ENCODE results near the gene NGEF.

The NGEF gene

DNA sequence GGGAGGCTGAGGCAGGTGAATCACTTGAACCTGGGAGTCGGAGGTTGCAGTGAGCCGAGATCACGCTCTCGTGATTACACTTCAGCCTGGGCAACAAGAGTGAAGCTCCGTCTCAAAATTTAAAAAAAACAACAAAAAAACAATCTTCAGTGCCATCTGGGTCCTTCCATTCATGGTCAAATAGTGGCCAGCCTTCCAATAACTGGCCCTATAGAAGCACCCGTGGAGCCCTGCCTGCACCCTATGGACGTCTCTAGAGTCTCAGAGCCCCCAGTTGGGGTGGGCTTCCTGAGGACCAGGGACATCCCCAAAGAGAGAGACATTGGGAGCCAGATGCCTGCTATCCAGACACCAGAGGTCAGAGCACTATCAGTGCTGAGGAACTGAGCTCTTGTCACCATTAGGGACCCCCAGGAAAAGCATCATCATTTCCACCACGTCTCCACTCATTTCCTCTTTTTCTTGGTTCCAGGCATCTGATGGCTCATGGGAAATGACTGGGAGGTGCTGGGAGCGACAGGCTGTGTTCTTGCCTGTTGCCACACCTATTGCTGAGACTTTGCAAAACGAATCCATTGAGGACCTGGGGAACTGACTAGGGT lies 28.8 kb upstream of the NGEF start:
- DNase-seq, result no peak

DNA sequence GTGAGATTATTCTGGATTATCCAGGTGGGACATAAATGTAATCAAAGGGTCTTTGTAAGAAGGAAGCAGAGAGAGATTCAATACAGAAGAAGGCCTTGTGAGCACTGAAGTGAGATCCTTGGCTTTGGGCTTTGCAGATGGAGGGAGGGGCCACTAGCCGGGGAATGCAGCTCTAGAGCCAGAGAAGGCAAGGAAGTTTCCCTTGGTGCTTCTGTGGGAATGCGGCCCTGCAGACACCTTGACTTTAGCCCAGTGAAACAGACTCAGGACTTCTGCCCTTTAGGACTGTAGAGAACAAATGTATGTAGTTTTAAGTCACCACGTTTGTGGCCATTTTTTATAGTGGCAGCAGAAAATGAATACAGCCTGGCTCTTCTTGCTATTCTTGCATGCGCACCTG lies 27.5 kb upstream of the NGEF start:
- no peak for DNase-seq

DNA sequence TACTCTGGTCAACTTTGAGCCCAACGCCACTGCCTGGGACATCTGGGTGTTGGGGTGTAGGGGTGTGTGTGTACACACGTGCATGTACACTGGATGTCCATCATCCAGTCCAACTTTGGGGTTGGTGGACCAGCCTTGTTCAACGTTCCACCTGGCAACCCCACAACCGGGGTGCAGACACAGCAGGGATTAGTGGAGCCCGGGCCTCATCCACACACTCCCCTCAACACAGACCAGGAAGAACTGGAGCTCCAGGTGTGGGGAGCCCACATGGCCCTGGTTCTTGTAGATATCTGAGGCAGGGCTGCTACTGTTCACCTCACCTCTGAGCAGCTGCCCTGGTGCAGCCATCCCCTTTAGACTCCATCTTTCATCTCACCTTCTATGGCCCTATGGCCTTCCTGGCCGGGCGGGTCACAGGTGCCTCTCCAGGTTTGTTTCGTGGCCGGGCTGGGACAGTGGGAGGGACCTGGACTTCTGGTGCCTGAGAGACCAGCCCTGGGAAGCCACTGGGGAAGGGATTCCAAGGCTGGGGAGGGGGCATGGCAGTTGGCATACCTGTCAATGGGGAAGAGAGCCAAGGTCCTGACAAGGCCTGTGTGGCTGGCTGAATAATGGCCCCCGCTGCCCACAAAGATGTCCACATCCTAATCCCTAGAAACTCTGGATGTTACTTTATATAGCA lies 26.9 kb upstream of the NGEF start:
- DNase-seq, result no peak

DNA sequence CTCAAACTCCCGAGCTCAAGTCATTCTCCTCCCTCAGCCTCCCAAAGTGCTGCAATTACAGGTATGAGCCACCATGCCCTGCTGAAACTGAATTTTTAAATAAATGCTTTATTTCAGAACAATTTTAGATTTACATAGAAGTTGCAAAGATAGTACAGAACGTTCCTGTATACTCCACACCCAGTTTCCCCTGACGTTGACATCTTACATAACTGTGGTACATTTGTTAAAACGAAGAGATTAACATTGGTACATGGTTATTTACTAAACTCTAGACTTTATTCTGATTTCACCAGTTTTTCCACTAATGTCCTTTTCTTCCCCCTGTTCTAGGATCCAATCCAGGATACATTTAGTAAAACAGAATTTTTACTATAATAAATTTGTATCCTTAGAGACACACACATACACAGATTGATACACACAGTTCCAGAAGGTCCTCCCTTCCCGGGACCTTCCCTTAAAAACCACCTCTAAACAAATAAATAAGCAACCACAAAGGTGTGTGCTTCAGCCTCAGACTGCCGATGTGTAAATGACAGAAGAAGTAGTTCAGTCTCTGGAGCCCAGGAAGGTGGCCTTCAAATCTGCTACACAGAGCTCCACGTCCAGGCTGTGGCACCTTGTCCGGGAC lies 26.3 kb upstream of the NGEF start:
- no peak for DNase-seq

DNA sequence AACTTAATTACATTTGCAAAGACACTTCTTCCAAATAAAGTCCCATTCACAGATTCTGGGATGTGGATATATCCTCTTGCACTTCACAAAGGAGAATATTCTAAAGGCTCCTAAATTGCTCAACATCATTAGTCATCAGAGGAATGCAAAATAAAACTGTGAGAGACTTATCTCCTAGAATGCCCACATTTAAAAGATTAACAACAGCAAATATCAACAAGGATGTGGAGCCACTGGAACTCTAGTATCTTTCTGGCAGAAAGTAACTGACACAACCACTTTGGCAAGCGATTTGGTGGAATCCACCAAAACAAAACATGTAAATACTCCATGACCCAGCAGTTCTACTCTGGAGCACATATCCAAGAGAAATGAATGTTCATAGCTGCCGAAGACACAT lies 24.0 kb upstream of the NGEF start:
- DNase-seq, result no peak

DNA sequence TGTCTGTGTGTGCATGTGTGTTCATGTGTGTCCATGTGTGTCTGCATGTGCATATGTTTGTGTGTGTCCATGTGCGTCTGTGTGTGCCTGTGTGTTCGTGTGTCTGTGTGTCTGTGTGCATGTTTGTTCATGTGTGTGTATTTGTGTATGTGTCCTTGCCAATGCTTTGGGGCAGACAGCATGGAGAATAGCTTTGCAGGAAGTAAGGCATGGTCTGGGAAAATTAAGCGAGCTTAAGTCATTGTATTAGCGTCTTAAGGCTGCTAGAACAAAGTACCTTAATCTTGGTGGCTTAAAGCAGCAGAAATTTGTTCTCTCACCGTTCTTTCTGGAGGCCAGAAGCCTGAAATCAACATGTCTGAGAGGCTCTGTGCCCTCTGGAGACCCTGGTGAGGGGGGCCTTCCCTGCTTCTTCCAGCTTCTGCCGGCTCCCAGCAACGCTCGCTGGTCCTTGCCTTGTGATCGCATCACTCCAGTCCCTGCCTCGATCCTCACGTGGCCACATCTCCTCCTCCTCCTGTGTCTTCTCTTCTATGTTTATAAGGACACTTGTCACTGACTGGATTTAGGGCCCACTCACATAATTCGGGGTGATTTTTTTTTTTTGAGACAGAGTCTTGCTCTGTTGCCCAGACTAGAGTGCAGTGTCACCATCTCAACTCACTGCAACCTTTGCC lies 23.2 kb upstream of the NGEF start:
- no peak for DNase-seq

DNA sequence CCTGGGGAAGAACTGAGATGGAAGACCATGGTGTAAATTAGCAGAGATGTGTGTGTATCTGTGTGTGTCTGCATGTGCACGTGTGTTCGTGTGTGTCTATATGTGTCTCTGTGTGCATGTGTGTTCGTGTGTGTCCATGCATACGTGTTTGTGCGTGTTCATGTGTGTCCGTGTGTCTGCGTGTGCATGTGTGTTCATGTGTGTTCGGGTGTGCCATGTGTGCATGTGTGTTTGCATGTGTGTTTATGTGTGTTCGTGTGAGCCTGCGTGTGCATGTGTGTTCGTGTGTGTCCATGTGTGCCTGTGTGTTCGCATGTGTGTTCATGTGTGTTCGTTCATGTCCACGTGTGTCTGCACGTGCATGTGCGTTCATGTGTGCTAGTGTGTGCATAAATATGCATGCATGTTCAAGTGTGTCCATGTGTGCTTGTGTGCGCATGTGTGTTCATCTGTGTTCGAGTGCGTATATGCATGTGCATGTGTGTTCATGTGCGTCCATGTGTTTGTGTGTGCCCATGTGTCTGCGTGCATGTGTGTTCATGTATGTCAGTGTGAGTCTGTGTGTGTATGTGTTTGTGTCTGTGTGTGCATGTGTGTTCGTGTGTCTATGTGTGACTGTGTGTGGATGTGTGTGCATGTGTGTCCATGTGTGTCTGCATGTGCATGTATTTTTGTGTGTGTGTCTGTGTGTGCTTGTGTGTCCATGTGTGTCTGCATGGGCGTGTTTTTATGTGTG lies 22.5 kb upstream of the NGEF start:
- no peak for DNase-seq

DNA sequence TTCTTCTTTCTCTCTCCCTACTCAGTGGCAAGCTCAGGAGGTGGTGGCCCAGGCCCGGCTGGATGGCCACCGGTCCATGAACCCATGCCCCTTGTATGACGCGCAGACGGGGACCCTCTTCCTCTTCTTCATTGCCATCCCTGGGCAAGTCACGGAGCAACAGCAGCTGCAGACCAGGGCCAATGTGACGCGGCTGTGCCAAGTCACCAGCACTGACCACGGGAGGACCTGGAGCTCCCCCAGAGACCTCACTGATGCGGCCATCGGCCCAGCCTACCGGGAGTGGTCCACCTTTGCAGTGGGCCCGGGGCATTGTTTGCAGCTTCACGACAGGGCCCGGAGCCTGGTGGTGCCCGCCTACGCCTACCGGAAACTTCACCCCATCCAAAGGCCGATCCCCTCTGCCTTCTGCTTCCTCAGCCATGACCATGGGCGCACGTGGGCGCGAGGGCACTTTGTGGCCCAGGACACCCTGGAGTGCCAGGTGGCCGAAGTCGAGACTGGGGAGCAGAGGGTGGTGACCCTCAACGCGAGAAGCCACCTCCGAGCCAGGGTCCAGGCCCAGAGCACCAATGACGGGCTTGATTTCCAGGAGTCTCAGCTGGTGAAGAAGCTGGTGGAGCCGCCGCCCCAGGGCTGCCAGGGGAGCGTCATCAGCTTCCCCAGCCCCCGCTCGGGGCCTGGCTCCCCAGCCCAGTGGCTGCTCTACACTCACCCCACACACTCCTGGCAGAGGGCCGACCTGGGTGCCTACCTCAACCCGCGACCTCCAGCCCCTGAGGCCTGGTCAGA lies 21.2 kb upstream of the NGEF start:
- no peak for DNase-seq

DNA sequence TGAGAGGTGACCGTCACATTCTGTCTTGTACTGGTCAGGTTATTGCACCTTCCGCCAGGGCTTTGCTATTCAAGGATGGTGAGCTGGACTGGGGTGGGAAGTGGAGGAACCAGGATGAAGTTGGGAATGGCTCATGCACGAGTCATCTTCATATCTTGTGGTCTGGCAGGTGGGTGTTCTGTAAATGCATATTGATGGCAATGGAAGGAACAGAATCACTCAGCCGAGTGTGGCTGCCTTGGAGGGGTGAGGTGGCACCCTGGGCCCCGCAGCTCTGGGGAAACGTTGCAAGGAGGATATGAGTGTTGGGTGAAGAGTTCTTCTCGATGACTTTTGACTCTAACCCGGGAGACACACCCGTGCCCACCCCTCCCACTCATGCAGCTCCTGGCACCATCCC lies 20.6 kb upstream of the NGEF start:
- DNase-seq, result no peak

DNA sequence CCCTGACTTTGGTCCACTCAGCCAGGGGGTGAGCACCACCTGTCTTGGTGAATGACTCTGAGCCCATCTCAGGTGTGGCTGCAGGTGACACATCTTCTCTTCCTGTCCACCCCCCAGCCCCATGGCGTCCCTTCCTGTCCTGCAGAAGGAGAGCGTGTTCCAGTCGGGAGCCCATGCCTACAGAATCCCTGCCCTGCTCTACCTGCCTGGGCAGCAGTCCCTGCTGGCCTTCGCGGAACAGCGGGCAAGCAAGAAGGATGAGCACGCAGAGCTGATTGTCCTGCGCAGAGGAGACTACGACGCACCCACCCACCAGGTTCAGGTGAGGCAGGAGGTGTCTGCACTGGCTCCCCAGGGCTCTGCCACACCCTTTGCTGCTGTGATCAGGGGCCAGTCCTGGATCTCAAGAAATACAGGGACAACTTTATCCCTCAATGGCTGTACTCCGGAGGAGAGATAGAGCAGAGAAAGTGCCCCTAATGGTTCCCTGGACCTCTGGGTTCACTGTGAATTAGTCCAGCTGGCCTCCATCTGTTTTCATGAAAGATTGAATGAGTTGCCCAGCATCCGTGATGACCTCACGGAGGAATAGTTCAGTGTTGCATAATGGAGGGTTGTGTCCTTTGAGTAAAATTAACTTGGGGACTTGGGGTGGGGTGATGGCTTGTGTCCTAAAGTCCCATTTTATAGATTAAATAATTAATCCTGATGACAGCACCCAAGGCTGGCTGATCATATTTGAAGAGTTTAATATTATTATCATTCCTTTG lies 19.7 kb upstream of the NGEF start, which contains the start of gene NEU2:
NEU2 (plus strand) TSS at position 122 of the 770 bp plus-strand sequence; CDS start at position 122, 0 bp downstream.
- no peak for DNase-seq

DNA sequence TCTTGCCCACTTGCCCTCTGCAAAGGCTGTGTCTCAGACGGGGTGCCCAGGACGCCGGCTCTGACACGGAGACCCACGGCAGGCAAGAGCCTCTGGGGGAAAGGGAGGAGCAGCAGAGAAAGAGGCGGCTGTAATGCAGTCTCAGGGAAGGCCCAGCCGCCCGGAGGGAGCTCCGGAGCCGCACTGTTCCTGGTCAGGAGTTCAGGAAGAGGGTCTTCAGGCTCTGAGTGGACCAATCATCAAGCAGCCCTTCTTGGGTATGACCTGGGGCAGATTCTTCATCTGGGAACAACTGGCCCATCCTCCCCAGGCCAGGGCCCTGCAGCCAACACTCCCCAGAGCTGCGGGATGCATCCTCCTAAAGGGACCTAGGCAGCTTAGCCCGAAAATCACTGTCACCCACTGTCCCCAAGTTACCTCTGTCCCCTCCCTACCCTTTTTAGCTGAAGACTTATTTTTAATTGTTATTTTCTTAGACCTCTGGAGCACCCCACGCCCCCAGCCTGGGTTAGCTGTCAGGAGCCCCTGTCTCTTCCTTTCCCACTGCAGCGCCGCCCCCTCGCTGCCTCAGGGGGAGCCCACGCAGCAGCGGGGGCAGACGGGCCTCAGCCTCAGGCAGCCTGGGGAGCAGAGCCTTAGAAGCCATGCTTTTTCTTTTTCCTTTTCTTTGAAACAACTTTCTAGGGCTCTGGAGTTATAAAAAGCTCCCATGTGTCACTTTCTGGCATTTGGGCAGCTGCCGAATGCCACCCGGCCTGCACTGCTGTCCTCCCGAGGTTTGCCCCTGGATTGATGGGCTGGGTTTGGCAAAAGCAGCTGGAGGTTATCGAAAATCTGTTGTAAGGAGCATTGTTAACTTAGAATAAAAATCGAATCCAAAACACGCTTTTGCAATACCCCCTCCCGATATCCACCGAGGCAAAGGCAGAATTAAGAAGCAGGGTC lies 18.8 kb upstream of the NGEF start:
- DNase-seq, result no peak

DNA sequence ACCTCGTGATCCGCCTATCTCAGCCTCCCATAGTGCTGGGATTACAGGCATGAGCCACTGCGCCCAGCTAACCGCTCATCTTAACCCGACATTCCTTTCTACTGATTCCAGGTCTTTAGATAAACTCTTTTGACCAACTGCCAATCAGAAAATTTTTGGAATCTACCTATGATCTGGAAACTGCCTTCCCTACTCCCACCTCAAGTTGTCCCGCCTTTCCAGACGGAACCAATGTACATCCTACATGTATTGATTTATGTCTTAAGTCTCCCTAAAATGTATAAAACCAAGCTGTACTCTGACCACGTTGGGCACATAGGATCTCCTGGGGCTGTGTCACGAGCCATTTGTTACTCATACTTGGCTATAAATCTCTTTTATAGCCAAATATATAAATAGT lies 16.3 kb upstream of the NGEF start:
- DNase-seq, result no peak

DNA sequence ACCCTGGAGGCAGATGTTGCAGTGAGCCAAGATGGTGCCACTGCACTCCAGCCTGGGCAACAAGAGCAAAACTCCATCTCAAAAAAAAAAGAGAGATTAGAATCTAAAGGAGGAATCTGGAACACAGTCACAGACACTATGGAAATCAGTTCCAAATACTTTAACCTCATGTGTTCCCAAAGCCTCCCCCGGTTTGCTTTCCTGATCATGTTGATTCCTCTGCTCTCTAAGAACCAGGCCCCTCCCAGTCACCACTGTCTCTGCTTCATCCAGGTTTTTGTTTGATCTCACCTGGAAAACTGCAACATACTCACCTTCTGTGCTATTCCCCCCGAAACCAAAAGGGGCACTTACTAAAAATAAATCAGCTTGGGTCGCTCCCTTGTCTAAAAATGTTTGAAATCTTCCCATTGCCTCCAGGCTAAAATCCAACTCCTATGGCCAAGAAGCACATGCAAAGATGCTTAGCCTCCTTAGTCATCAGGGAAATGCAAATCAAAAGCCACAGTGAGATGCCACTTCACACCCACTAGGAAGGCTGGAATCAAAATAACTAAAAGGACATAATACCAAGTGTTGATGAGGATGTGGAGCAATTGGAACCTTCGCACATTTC lies 13.2 kb upstream of the NGEF start:
- no peak for DNase-seq

DNA sequence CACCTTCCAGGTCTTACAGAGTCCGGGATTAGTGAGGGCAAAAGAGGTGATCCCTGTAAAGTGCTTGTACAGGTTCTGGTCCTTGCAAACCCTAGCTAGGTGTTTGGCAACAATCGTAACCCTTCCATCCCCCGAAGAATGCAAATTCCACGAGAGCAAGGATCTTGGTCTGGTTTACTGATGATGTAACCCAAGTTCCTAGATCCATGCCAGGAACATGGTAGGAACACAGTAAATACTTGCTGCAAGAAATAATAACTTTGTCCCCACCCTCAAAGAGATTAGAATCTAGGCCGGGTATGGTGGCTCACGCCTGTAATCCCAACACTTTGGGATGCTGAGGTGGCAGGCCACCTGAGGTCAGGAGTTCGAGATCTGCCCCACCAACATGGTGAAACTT lies 12.7 kb upstream of the NGEF start:
- no peak for DNase-seq

DNA sequence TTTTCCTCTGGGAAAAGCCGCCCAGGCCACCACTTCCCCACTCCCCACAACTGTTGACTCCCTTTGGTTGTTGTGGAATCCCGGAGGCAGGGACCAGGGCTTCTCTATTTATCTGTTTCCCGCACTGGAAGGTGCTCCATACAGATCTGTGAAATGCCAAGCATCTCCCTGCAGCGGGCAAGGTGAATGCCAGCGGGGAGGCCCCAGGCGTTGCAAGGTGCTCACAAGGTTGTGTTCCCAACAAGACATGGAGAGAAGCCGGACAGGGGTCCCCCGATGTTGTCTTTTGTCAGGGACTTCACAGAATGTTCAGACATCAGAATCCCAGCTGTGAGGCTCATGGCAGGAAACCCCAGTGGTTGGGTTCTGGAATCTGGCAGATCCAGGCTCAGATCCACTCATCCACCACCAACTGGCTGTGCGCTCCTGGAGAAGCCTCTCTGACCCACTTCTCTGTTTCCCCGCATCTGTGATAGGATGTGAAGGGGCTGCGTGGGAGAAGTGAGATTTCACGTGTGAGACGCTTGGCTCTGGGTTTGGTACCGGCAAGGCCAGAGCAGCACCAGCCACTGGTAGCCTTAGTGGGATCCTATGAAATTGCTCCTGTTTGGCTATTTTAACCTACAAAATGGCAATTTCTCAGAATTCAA lies 10.8 kb upstream of the NGEF start:
- DNase-seq, result no peak

DNA sequence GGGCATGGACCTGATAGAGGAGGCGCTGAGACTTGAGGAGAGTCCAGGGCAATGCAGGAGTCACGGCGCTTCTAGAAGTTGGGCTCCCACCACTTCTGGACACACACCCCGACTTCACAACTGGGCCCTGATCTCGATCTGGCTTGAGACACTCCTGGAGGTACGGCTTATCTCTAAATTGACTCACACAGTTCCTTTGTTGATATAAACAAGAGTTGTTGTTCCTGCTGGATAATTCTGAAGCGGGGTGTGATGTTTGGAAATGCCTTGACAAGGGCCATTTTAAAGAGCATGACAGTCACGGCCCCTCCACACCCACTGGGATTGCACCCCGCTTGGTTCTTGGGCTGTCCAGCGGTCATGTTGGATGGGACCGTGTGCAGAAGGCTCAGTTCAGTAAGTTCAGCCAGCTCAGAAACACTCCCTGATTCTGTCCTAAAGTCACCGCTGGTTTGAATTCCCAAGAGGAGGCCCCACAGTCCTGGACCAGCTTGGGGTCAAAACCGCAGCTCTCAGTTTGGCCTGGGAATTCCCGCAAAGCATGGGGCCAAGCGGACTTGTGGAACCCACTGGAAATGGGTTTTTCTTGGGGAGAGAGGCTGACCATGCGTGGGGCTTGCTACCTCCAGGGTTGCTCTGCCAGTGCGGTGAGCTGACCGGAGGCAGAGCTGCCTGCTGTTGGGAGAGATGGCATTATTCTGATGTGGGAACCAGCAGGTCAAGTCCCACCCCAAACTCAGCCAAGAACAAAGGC lies 10.1 kb upstream of the NGEF start:
- DNase-seq, result no peak

DNA sequence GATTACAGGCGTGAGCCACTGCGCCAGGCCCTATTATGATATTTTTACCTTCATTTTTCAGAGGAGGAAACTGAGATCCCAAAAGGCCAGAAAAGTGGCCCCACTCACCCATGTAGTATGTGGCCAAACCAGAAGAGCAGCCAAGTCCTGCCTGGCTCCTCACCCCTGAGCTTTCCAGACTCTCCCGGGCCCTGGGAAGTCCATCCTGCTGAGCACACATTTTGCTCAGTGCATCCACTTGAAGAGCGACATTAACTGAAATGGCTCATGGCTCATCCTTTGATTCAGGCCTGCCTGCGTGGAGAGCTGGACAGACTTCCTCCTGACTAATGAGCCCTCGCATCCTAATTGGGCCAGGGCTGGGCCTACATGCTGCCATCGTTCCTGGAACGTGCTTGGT lies 9.5 kb upstream of the NGEF start:
- no peak for DNase-seq

DNA sequence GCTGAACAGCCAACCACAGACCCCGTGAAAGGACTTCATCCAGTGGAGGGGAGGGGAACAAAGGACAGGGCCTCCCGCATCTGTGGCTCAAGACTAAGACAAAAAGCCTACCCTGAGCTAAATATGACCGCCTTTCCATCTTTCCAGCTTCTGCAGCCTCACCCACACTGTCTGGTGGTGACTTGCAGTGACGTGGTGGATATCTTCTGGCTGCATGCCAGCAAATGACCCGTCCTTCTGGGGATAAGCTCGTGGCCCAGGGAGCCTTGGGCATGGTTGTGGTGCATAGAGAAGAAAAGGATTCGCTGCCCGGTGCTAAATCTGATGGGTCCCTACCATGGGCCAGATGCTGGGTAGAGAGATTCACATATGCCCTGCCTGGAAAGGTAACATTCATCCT lies 8.7 kb upstream of the NGEF start:
- no peak for DNase-seq

DNA sequence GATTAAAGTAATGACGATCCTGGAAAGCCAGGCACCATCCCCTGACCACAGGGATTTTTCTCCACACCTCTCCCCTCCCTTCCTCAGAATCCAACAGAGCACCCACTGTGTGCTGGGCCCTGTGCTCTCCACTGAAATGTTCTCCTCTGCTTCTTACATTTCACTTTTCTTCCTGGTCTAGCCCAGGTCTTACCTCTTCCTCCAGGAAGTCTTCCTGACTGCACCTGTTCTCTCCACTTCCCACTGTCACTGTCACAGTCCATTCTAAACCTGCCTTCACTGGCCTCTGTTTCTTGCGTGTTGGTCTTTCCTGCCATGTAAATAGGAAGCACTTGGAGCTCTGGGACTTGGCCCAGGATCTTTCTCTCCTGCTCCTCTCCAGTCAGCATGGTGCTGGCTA lies 7.4 kb upstream of the NGEF start:
- DNase-seq, result no peak
